Sigmoid colon (tissue), 7 donors: ENCODE data around the gene BRD4. TPM values are rescaled to one million over a fixed set of nuclear protein-coding genes. Genes with fewer than 3 reads are reported as not detected.

Experiments used
- DNase-seq: peaks from one replicate; pipeline ENCODE4 v3.0.0-alpha.2; 2019
- H3K27ac ChIP-seq, 4 donors: fragments of 200-600 bp; sonication (generic); one replicate each; pipeline ENCODE4 v1.5.1; 2016 to 2019; ENCODE audit warnings: mild to moderate bottlenecking in 1 of 4
- H3K27me3 ChIP-seq, 3 donors: fragments of 200-600 bp; sonication (generic); one replicate each; pipeline ENCODE4 v1.5.1; 2019; ENCODE audit warnings: mild to moderate bottlenecking in 1 of 3
- H3K36me3 ChIP-seq, 4 donors: fragments of 200-600 bp; sonication (generic); one replicate each; pipeline ENCODE4 v1.5.1; 2016 to 2019
- H3K4me1 ChIP-seq, 4 donors: fragments of 200-600 bp; sonication (generic); one replicate each; pipeline ENCODE4 v1.5.1; 2017 to 2019
- H3K4me3 ChIP-seq, 4 donors: fragments of 200-600 bp; sonication (generic); one replicate each; pipeline ENCODE4 v1.5.1; 2017 to 2019; ENCODE audit warnings: mild to moderate bottlenecking in 2 of 4, moderate library complexity in 1 of 4
- H3K9me3 ChIP-seq, 4 donors: fragments of 200-600 bp in 3 of 4; sonication (generic) in 3 of 4; one replicate each; pipeline versions ENCODE4 v1.5.1 to v1.6.1; 2013 to 2019
- CTCF ChIP-seq, 4 experiments: fragments of 450-650 bp in 3 of 4; fragments of 200-600 bp in 1 of 4; IDR thresholded peaks; one replicate each; pipeline ENCODE4 v1.5.1; 2016 to 2019; ENCODE audit warnings: antibody characterized with exemption in 4 of 4, mild to moderate bottlenecking in 3 of 4, moderate library complexity in 2 of 4
- EP300 ChIP-seq, 4 donors: sonication (generic); formaldehyde crosslinking; IDR thresholded peaks; one replicate each; pipeline ENCODE4 v1.6.1; 2017; ENCODE audit warnings: antibody characterized with exemption in 4 of 4
- POLR2A ChIP-seq, 2 donors: fragments of 450-650 bp; IDR thresholded peaks; one replicate each; pipeline ENCODE4 v1.6.1; 2016; ENCODE audit warnings: antibody characterized with exemption in 2 of 2, mild to moderate bottlenecking in 2 of 2, moderate library complexity in 2 of 2
- POLR2AphosphoS5 ChIP-seq, 4 donors: sonication (generic); formaldehyde crosslinking; IDR thresholded peaks; one replicate each; pipeline ENCODE4 v1.6.1; 2017; ENCODE audit warnings: antibody characterized with exemption in 4 of 4
- WGBS, 2 donors: extraction: QIAGEN DNeasy Blood & Tissue Kit; methylation state at CpG; one replicate each; pipeline ENCODE4 v1.1.7; 2013; 5-methylcytosine and 5-hydroxymethylcytosine counted together
- intact Hi-C: fragments of 100-400 bp; cut with DNase I; formaldehyde crosslinking; loops from one replicate; pipeline ENCODE4 v1.15.1; 2023
- polyA plus RNA-seq, 3 donors: library from polyadenylated mRNA; stranded (reverse); fragments of 200-250 nt; gene quantifications; one replicate each; pipeline ENCODE4 v1.2.3, GENCODE V29; 2013
- total RNA-seq, 4 donors: library from RNA; depleted of rRNA; stranded (reverse); fragments of >200 nt; gene quantifications; one replicate each; pipeline ENCODE4 v1.1.0, GENCODE V29; 2016
- donor health status: healthy with polysubstance abuse.
- donor health status: Bipolar disorder and iron deficiency.
- donor health status: healthy.

BRD4 gene
- total and polyA plus RNA-seq, 7 donors: 9.0 to 43.8 (median 20.1) TPM

DNA sequence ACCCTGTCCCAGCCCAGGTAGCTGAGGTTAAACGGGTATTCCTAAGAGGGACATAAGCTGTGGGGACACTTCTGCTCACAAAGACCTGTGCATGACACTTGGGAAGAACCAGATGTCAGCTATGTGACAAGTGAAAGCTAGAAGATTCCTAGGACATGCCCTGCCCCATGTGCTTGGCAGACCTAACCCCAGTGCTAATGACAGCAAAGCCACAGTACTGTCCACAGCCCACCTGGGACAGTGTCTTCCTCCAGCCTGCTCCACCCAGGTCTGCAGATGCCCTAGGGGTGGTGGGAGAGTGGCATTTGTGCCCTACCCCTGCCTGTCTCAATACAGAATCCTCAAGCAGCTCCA is 81.7 kb downstream of the BRD4 start:
- no peak for TF ChIP-seq EP300 (IDR thresholded peaks at IDR 0.05)
- TF ChIP-seq POLR2AphosphoS5 (IDR thresholded peaks at IDR 0.05): no peak
- TF ChIP-seq CTCF (IDR thresholded peaks at IDR 0.05): no peak
- no peak for TF ChIP-seq POLR2A (IDR thresholded peaks at IDR 0.05)
- peak overlapping the region; percentile 77 to 87 (median 84) for H3K27ac ChIP-seq
- peaks cover 29 to 64% (median 44%) of the 10 kb centered on the region in 4 donors for H3K36me3 ChIP-seq
- peaks cover 0 to 77% (median 68%) of the 10 kb centered on the region in 4 donors for H3K4me1 ChIP-seq
- H3K4me3 ChIP-seq: no peak overlapping the region
- H3K9me3 ChIP-seq: no peaks in the 10 kb centered on the region
- 76 to 79% methylated on average over 1 of the region's 1 CpG for WGBS, 2 donors
- no peaks in the 10 kb centered on the region for H3K27me3 ChIP-seq
- intact Hi-C loops: loop anchor here (5.0 kb wide), 2 partner anchors 73 to 143 kb away; partner anchors contain the start of gene SYDE1
- DNase-seq: no peak

DNA sequence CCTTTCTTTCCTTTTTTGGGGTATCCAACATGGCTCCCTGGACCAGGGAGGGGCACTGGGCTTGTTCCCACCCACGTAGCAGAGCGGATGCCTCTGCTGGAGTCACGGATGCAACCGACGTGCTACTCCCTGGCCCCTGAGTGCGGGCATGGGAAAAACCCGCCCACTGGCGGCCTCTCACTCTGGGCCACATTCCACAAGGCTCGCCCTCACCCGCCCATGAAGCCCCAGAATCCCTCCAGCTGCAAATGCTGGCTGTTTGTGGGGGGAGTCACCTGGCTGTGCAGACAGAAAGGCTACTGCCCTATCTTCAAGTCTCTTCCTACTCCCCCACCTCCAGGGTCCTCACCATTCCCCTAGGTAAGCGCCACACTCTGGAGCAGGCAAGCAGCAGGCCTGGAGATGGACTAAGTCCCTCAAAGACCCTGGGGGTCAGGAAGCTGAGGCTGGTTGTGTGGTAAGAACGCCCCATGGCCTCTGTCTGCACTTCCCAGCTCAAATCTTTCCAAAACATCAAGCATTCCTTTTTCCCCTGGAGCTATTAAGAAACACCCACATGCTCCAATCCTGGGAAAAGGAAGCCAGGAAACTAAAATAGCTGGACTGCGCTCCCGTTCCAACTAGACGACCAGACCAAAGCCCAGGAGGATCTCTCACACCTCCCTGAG is 82.2 kb downstream of the BRD4 start:
- intact Hi-C loops: loop anchor here (5.0 kb wide), 2 partner anchors 73 to 143 kb away; partner anchors contain the start of gene SYDE1
- Histone ChIP-seq H3K27ac (peak overlapping the region; percentile 77 to 87 (median 84)), H3K9me3 (no peaks in the 10 kb centered on the region), H3K36me3 (peaks cover 23 to 64% (median 41%) of the 10 kb centered on the region in 4 donors), H3K4me1 (peaks cover 0 to 77% (median 68%) of the 10 kb centered on the region in 4 donors), H3K27me3 (no peaks in the 10 kb centered on the region), H3K4me3 (no peak overlapping the region)
- DNase-seq: peak; percentile 80
- TF ChIP-seq POLR2AphosphoS5 (IDR thresholded peaks at IDR 0.05): peak in 2 of 4 donors; percentile 12 to 17
- TF ChIP-seq POLR2A (IDR thresholded peaks at IDR 0.05): no peak
- TF ChIP-seq EP300 (IDR thresholded peaks at IDR 0.05): no peak
- no peak for TF ChIP-seq CTCF (IDR thresholded peaks at IDR 0.05)
- WGBS, 2 donors: 71 to 76% methylated on average over 15 of the region's 15 CpGs

GRCh38 chr19:15249528-15249874 is 82.8 kb downstream of the BRD4 start:
- intact Hi-C loops: no loop called here
- WGBS, 2 donors: 77 to 83% methylated on average over 6 of the region's 6 CpGs
- H3K4me3 ChIP-seq: no peak overlapping the region

DNA sequence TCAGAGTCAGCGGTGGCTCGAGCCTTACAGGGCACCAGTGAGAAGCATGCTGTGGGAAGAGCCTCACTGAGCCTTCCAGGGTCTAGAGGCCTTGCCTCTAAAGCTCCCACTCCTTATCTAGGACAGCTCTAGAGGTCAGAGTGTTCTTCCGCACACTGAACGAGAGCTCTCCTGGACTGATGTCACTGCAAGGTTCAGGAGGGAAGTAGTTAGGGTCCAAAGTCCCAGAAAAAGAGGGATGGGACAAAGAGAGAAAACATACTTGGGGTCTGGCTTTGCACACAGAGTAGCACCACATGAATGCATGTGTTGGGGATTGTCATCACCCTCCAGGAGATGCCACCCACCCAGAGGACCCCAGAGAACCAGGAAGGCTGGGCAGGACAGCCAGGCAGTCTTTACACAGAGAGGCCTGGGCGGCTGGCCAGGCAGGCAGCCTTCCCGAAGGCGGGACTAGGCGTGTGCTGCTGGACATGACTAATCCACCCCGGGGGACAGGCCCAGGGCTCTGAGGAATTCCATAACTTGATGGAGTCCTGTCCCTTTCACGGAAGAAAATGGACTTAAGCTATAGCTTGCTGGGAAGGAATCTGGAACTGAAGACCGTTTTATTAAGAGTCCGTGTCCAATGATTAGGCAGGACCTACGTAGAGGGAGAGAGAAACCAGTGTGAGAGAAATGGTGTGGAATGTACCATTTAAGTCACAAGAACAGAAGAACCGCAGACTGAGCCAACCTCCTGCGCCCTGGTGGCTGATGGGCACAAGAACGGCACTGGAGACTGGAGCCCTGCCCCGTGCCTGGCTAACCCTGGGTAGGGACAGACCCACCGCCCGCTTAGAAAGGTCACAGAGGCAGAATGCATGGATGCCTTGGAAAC is 83.5 kb downstream of the BRD4 start:
- Histone ChIP-seq H3K4me1 (peaks cover 0 to 77% (median 68%) of the 10 kb centered on the region in 4 donors), H3K36me3 (peaks cover 19 to 64% (median 37%) of the 10 kb centered on the region in 4 donors), H3K9me3 (no peaks in the 10 kb centered on the region), H3K27ac (peak overlapping the region; percentile 77 to 87 (median 84)), H3K4me3 (no peak overlapping the region), H3K27me3 (no peaks in the 10 kb centered on the region)
- intact Hi-C loops: no loop called here
- WGBS, 2 donors: 55 to 66% methylated on average over 19 of the region's 19 CpGs
- peak; percentile 93 for DNase-seq
- TF ChIP-seq POLR2A (IDR thresholded peaks at IDR 0.05) (no peak), CTCF (IDR thresholded peaks at IDR 0.05) (no peak), EP300 (IDR thresholded peaks at IDR 0.05) (no peak), POLR2AphosphoS5 (IDR thresholded peaks at IDR 0.05) (peak in 3 of 4 donors; percentile 20 to 60 (median 32))

More at GRCh38 chr19:15249528-15249874, 82.8 kb downstream of the BRD4 start:
- peaks cover 0 to 77% (median 68%) of the 10 kb centered on the region in 4 donors for H3K4me1 ChIP-seq
- TF ChIP-seq CTCF (IDR thresholded peaks at IDR 0.05) (no peak), EP300 (IDR thresholded peaks at IDR 0.05) (no peak), POLR2AphosphoS5 (IDR thresholded peaks at IDR 0.05) (no peak)
- peaks cover 19 to 64% (median 38%) of the 10 kb centered on the region in 4 donors for H3K36me3 ChIP-seq
- no peaks in the 10 kb centered on the region for H3K27me3 ChIP-seq
- no peak for DNase-seq
- no peaks in the 10 kb centered on the region for H3K9me3 ChIP-seq
- H3K27ac ChIP-seq: peak overlapping the region; percentile 77 to 87 (median 84)
